Measurements from ENCODE around the gene CNTD1.
"Not testable (repeated sequence)": the region's sequence is repeated elsewhere in the genome, so short reads cannot be mapped to it uniquely, and the experiment has no call there.

Gene CNTD1

GRCh38 chr17:42853597-42853967 is 54.9 kb downstream of the CNTD1 start:
- Histone ChIP-seq H3K4me1 (ENCODE audit: insufficient read depth, poor library complexity, severe bottlenecking) (no peaks in the 10 kb centered on the region), H3K9me3 (ENCODE audit: severe bottlenecking) (no peaks in the 10 kb centered on the region), H3K36me3 (ENCODE audit: low read depth) (no peaks in the 10 kb centered on the region), H3K27me3 (ENCODE audit: insufficient read depth, poor library complexity, severe bottlenecking) (no peaks in the 10 kb centered on the region), H3K27ac (ENCODE audit: poor library complexity, severe bottlenecking) (no peak overlapping the region), H3K4me3 (ENCODE audit: severe bottlenecking) (no peak overlapping the region)
- no peak for DNase-seq (ENCODE audit: low spot score)
- no peak for TF ChIP-seq CTCF (IDR thresholded peaks at IDR 0.05; ENCODE audit: poor library complexity, severe bottlenecking)
- ATAC-seq (ENCODE audit: low read depth): no peak

DNA sequence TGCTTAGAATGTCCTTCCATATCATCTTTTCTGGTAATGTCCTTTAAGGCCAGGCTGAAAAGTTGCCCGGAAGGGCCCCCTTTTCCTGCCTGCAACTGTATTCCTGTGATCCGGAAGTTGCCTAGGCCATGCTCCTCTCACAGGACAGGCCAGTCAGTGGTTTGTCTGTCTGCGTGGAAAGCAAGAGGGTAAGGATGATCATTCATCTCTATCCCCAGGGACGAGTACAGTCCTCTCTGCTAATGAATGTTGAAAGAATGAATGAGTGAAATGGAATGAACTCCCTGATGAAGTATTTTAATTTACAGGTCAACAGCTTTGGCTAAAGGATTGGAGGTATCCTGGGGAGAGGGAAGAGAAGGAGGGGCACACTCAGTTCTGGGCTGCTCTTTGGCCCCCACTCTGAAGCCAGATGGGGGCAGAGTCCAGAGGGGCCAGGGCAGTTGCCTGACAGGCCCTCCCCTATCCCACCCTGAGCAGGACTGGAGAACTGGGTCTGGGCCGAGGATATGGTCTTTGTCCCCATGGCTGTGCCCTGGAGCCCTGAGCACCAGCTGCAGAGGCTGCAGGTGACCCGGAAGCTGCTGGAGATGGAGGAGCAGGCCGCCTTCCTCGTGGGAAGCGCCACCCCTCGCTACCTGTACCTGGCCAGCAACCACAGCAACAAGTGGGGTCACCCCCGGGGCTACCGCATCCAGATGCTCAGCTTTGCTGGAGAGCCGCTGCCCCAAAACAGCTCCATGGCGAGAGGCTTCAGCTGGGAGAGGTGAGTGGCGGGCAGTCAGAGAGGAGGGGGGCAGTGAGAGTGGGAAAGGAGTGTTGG is 55.5 kb downstream of the CNTD1 start:
- no peak for ATAC-seq (ENCODE audit: low read depth)
- no peak for TF ChIP-seq CTCF (IDR thresholded peaks at IDR 0.05; ENCODE audit: poor library complexity, severe bottlenecking)
- no peaks in the 10 kb centered on the region for H3K36me3 ChIP-seq (ENCODE audit: low read depth)

GRCh38 chr17:42855048-42855596 is 56.5 kb downstream of the CNTD1 start:
- Histone ChIP-seq H3K4me3 (ENCODE audit: severe bottlenecking) (no peak overlapping the region), H3K27ac (ENCODE audit: poor library complexity, severe bottlenecking) (no peak overlapping the region), H3K36me3 (ENCODE audit: low read depth) (no peaks in the 10 kb centered on the region), H3K9me3 (ENCODE audit: severe bottlenecking) (no peaks in the 10 kb centered on the region), H3K27me3 (ENCODE audit: insufficient read depth, poor library complexity, severe bottlenecking) (no peaks in the 10 kb centered on the region), H3K4me1 (ENCODE audit: insufficient read depth, poor library complexity, severe bottlenecking) (no peaks in the 10 kb centered on the region)
- ATAC-seq (ENCODE audit: low read depth) (no peak), DNase-seq (ENCODE audit: low spot score) (no peak)
- TF ChIP-seq CTCF (IDR thresholded peaks at IDR 0.05; ENCODE audit: poor library complexity, severe bottlenecking): no peak

More for the DNA sequence above, 55.5 kb downstream of the CNTD1 start:
- H3K27me3 ChIP-seq (ENCODE audit: insufficient read depth, poor library complexity, severe bottlenecking): no peaks in the 10 kb centered on the region
- no peaks in the 10 kb centered on the region for H3K4me1 ChIP-seq (ENCODE audit: insufficient read depth, poor library complexity, severe bottlenecking)
- no peak overlapping the region for H3K27ac ChIP-seq (ENCODE audit: poor library complexity, severe bottlenecking)
- H3K9me3 ChIP-seq (ENCODE audit: severe bottlenecking): no peaks in the 10 kb centered on the region
- no peak for DNase-seq (ENCODE audit: low spot score)
- H3K4me3 ChIP-seq (ENCODE audit: severe bottlenecking): no peak overlapping the region

- not testable (repeated sequence) for ATAC-seq (ENCODE audit: low read depth); H3K27ac ChIP-seq (ENCODE audit: poor library complexity, severe bottlenecking); H3K4me3 ChIP-seq (ENCODE audit: severe bottlenecking); DNase-seq (ENCODE audit: low spot score); H3K36me3 ChIP-seq (ENCODE audit: low read depth); H3K9me3 ChIP-seq (ENCODE audit: severe bottlenecking); H3K4me1 ChIP-seq (ENCODE audit: insufficient read depth, poor library complexity, severe bottlenecking); H3K27me3 ChIP-seq (ENCODE audit: insufficient read depth, poor library complexity, severe bottlenecking)
Measured at GRCh38 chr17:42856093-42856492, 57.4 kb downstream of the CNTD1 start.

DNA sequence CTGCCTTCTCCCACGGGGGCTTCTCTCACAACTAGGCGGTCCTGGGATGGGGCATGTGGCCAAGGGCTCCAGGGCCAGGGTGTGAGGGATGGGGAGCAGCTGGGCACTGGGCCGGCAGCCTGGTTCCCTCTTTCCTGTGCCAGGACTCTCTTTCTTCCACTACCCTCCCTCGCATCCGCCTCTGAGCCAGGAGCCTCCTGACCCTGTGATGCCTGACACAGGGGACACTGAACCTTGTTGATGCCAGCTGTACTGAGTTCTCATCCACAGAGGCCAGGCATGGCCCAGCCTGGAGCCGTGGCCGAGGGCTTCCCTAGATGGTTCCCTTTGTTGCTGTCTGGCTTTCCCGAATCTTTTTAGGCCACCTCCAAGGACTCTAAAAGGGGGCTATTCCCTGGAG is 57.9 kb downstream of the CNTD1 start:
- ATAC-seq (ENCODE audit: low read depth); H3K4me1 ChIP-seq (ENCODE audit: insufficient read depth, poor library complexity, severe bottlenecking); H3K4me3 ChIP-seq (ENCODE audit: severe bottlenecking); H3K27me3 ChIP-seq (ENCODE audit: insufficient read depth, poor library complexity, severe bottlenecking); H3K9me3 ChIP-seq (ENCODE audit: severe bottlenecking); H3K27ac ChIP-seq (ENCODE audit: poor library complexity, severe bottlenecking); DNase-seq (ENCODE audit: low spot score); H3K36me3 ChIP-seq (ENCODE audit: low read depth): not testable (repeated sequence)

- ATAC-seq (ENCODE audit: low read depth): no peak
Measured at GRCh38 chr17:42857389-42857788, 58.7 kb downstream of the CNTD1 start.

More at GRCh38 chr17:42857389-42857788, 58.7 kb downstream of the CNTD1 start:
- DNase-seq (ENCODE audit: low spot score): no peak
- TF ChIP-seq CTCF (IDR thresholded peaks at IDR 0.05; ENCODE audit: poor library complexity, severe bottlenecking): no peak
- Histone ChIP-seq H3K4me1 (ENCODE audit: insufficient read depth, poor library complexity, severe bottlenecking) (no peaks in the 10 kb centered on the region), H3K4me3 (ENCODE audit: severe bottlenecking) (no peak overlapping the region), H3K27ac (ENCODE audit: poor library complexity, severe bottlenecking) (no peak overlapping the region), H3K36me3 (ENCODE audit: low read depth) (no peaks in the 10 kb centered on the region), H3K9me3 (ENCODE audit: severe bottlenecking) (no peaks in the 10 kb centered on the region), H3K27me3 (ENCODE audit: insufficient read depth, poor library complexity, severe bottlenecking) (no peaks in the 10 kb centered on the region)
